HG03442 (cell line): ENCODE results near the gene BLOC1S3.

Source experiments
- ATAC-seq: cut with Tn5 transposase; IDR thresholded peaks from one replicate; pipeline ENCODE4 v1.9.1; 2021; ENCODE audit warnings: mild to moderate bottlenecking, moderate library complexity; ENCODE audit not compliant: unreplicated experiment

Gene BLOC1S3

GRCh38 chr19:45179072-45179891, 698 bp downstream of the BLOC1S3 start:
- ATAC-seq, result no peak

- ATAC-seq, result no peak
Observed at GRCh38 chr19:45179892-45180370, 1.3 kb downstream of the BLOC1S3 start.

GRCh38 chr19:45180936-45181335, 2.4 kb downstream of the BLOC1S3 start:
- ATAC-seq, result no peak

GRCh38 chr19:45182758-45183157, 4.2 kb downstream of the BLOC1S3 start:
- no peak for ATAC-seq

- ATAC-seq, result no peak
Observed at GRCh38 chr19:45184115-45184514, 5.5 kb downstream of the BLOC1S3 start.

- no peak for ATAC-seq
Observed at GRCh38 chr19:45186509-45187334, 8.1 kb downstream of the BLOC1S3 start.

GRCh38 chr19:45187421-45188100, 9.0 kb downstream of the BLOC1S3 start:
- no peak for ATAC-seq

GRCh38 chr19:45189971-45190370, 11.4 kb downstream of the BLOC1S3 start:
- no peak for ATAC-seq

GRCh38 chr19:45191375-45191774, 12.8 kb downstream of the BLOC1S3 start:
- no peak for ATAC-seq

- no peak for ATAC-seq
Observed at GRCh38 chr19:45195764-45196163, 17.2 kb downstream of the BLOC1S3 start.

- ATAC-seq, result no peak
Observed at GRCh38 chr19:45200568-45200967, 22.0 kb downstream of the BLOC1S3 start.

GRCh38 chr19:45202637-45203036, 24.1 kb downstream of the BLOC1S3 start:
- ATAC-seq, result no peak

GRCh38 chr19:45205810-45206209, 27.2 kb downstream of the BLOC1S3 start:
- ATAC-seq, result no peak

GRCh38 chr19:45206328-45206727, 27.7 kb downstream of the BLOC1S3 start:
- no peak for ATAC-seq

GRCh38 chr19:45211751-45212381, 33.3 kb downstream of the BLOC1S3 start:
- ATAC-seq, result no peak

GRCh38 chr19:45213031-45213430, 34.4 kb downstream of the BLOC1S3 start:
- no peak for ATAC-seq

- ATAC-seq, result no peak
Observed at GRCh38 chr19:45215391-45216191, 37.0 kb downstream of the BLOC1S3 start.

GRCh38 chr19:45216667-45217066, 38.1 kb downstream of the BLOC1S3 start:
- no peak for ATAC-seq

- ATAC-seq, result no peak
Observed at GRCh38 chr19:45217193-45217956, 38.8 kb downstream of the BLOC1S3 start.
